GM21825 (cell line): Measurements from ENCODE around the gene ICAM3.

Experiments
- ATAC-seq: cut with Tn5 transposase; IDR thresholded peaks from one replicate; pipeline ENCODE4 v1.9.1; 2021; ENCODE audit warnings: mild to moderate bottlenecking, moderate library complexity; ENCODE audit not compliant: unreplicated experiment

The ICAM3 gene

GRCh38 chr19:10292206-10292788, 47.1 kb downstream of the ICAM3 start:
- peak; percentile 43 for ATAC-seq

GRCh38 chr19:10291554-10292205, 47.7 kb downstream of the ICAM3 start:
- ATAC-seq = no peak

- ATAC-seq = no peak
Measured at GRCh38 chr19:10290876-10291553, 48.4 kb downstream of the ICAM3 start.

- ATAC-seq = no peak
Measured at GRCh38 chr19:10290357-10290875, 49.0 kb downstream of the ICAM3 start.

GRCh38 chr19:10289836-10290356, 49.5 kb downstream of the ICAM3 start, which contains the start of gene ICAM5:
ICAM5 (plus strand) TSS chr19:10289952; CDS start chr19:10290044, 92 bp downstream.
- no peak for ATAC-seq

- no peak for ATAC-seq
Measured at GRCh38 chr19:10289167-10289835, 50.1 kb downstream of the ICAM3 start.

- ATAC-seq = no peak
Measured at GRCh38 chr19:10288662-10289166, 50.7 kb downstream of the ICAM3 start.

- no peak for ATAC-seq
Measured at GRCh38 chr19:10286803-10287737, 52.4 kb downstream of the ICAM3 start, which contains the start of gene ICAM4. ICAM4 (plus strand) TSS chr19:10286955; CDS start chr19:10287013, 58 bp downstream.

GRCh38 chr19:10285393-10285792, 54.0 kb downstream of the ICAM3 start:
- no peak for ATAC-seq

GRCh38 chr19:10284960-10285278, 54.5 kb downstream of the ICAM3 start:
- ATAC-seq = no peak

- ATAC-seq = no peak
Measured at GRCh38 chr19:10284065-10284959, 55.1 kb downstream of the ICAM3 start.
